ENCODE results near the gene ARHGAP26. TPM values are rescaled to one million over a fixed set of nuclear protein-coding genes. Genes with fewer than 3 reads are reported as not detected.

The ARHGAP26 gene
- total and polyA plus RNA-seq, 4 donors: 1.8 to 16.7 (median 4.1) TPM

- H3K4me3 ChIP-seq (ENCODE audit: low read depth in 1 of 3, low read length in 3 of 3): no peak overlapping the region
- H3K9ac ChIP-seq (ENCODE audit: low read depth in 1 of 2, low read length in 2 of 2): no peak overlapping the region
- no peaks in the 10 kb centered on the region for H3K9me3 ChIP-seq (ENCODE audit: control insufficient read depth in 4 of 4, low read length in 3 of 4)
- H3K36me3 ChIP-seq (ENCODE audit: control insufficient read depth in 4 of 4, insufficient read depth in 3 of 4, low read depth in 1 of 4, low read length in 3 of 4): peaks cover 0 to 7% (median 3%) of the 10 kb centered on the region in 4 donors
- H3K27ac ChIP-seq (ENCODE audit: low read depth in 1 of 2, low read length in 2 of 2): no peak overlapping the region
- WGBS: 87% methylated on average over 4 of the region's 4 CpGs
- no peak for DNase-seq (ENCODE audit: low spot score)
- TF ChIP-seq HNF4A (conservative IDR thresholded peaks at IDR 0.05) (no peak), GABPA (IDR thresholded peaks at IDR 0.05 in 1 of 2, conservative IDR thresholded peaks at IDR 0.05 in 1 of 2) (no peak), CTCF (IDR thresholded peaks at IDR 0.05; ENCODE audit: low read depth, low read length, missing input control) (no peak), ZBTB33 (IDR thresholded peaks at IDR 0.05) (no peak), RAD21 (IDR thresholded peaks at IDR 0.05) (no peak), REST (IDR thresholded peaks at IDR 0.05) (no peak)
- no peaks in the 10 kb centered on the region for H3K4me1 ChIP-seq (ENCODE audit: control insufficient read depth in 4 of 4, insufficient read depth in 4 of 4, low read length in 3 of 4)
- H3K27me3 ChIP-seq (ENCODE audit: control insufficient read depth in 4 of 4, insufficient read depth in 4 of 4, low read length in 3 of 4): no peaks in the 10 kb centered on the region
Observed at GRCh38 chr5:142937374-142937773, 167.2 kb downstream of the ARHGAP26 start.

- H3K9me3 ChIP-seq (ENCODE audit: control insufficient read depth in 4 of 4, low read length in 3 of 4): no peaks in the 10 kb centered on the region
- DNase-seq (ENCODE audit: low spot score): no peak
- TF ChIP-seq SP1 (IDR thresholded peaks at IDR 0.05) (no peak), ZBTB33 (IDR thresholded peaks at IDR 0.05) (no peak), TAF1 (conservative IDR thresholded peaks at IDR 0.05) (no peak)
- H3K36me3 ChIP-seq (ENCODE audit: control insufficient read depth in 4 of 4, insufficient read depth in 3 of 4, low read depth in 1 of 4, low read length in 3 of 4): peaks cover 0 to 2% (median 0%) of the 10 kb centered on the region in 4 donors
- no peak overlapping the region for H3K4me3 ChIP-seq (ENCODE audit: low read depth in 1 of 3, low read length in 3 of 3)
- WGBS: 87% methylated on average over 4 of the region's 4 CpGs
- no peak overlapping the region for H3K9ac ChIP-seq (ENCODE audit: low read depth in 1 of 2, low read length in 2 of 2)
- H3K4me1 ChIP-seq (ENCODE audit: control insufficient read depth in 4 of 4, insufficient read depth in 4 of 4, low read length in 3 of 4): peaks cover 0 to 7% (median 0%) of the 10 kb centered on the region in 4 donors
- no peak overlapping the region for H3K27ac ChIP-seq (ENCODE audit: low read depth in 1 of 2, low read length in 2 of 2)
- H3K27me3 ChIP-seq (ENCODE audit: control insufficient read depth in 4 of 4, insufficient read depth in 4 of 4, low read length in 3 of 4): no peaks in the 10 kb centered on the region
Observed at GRCh38 chr5:142938266-142938880, 168.2 kb downstream of the ARHGAP26 start.

Data from liver (tissue), 9 donors.